Osteoblast (primary cell): ENCODE measurements around the gene SNX30. TPM values are rescaled to one million over a fixed set of nuclear protein-coding genes. Genes with fewer than 3 reads are reported as not detected.

Experiments
- DNase-seq: peaks from one replicate; pipeline ENCODE4 v3.0.0; 2011; ENCODE audit warnings: low spot score, mixed read lengths; ENCODE audit not compliant: insufficient read length; ENCODE audit errors: missing footprints
- H2AFZ ChIP-seq: 2 replicates; pipeline ENCODE4 v1.6.0; 2011; ENCODE audit warnings: mild to moderate bottlenecking, low read length
- H3K27ac ChIP-seq: 2 replicates; pipeline ENCODE4 v1.5.1; 2011; ENCODE audit warnings: mild to moderate bottlenecking, low read depth, low read length, moderate library complexity
- H3K27me3 ChIP-seq: 2 replicates; pipeline ENCODE4 v1.6.0; 2012; ENCODE audit warnings: mild to moderate bottlenecking, control low read depth, inconsistent platforms, low read length, moderate library complexity; ENCODE audit not compliant: insufficient read depth
- H3K36me3 ChIP-seq: 2 replicates; pipeline ENCODE4 v1.5.1; 2011; ENCODE audit warnings: mild to moderate bottlenecking, low read length, control low read depth, moderate library complexity; ENCODE audit not compliant: insufficient read depth
- H3K4me1 ChIP-seq: 2 replicates; pipeline ENCODE4 v1.5.1; 2011; ENCODE audit warnings: mild to moderate bottlenecking, low read length, control low read depth, moderate library complexity; ENCODE audit not compliant: insufficient read depth
- H3K4me2 ChIP-seq: 2 replicates; pipeline ENCODE4 v1.6.0; 2011; ENCODE audit warnings: mild to moderate bottlenecking, low read length; ENCODE audit not compliant: insufficient read depth
- H3K4me3 ChIP-seq: fragments of 200-600 bp; sonication (generic); 3 replicates; pipeline ENCODE4 v1.5.1; 2012; ENCODE audit warnings: mild to moderate bottlenecking, low read length, inconsistent platforms; ENCODE audit not compliant: insufficient read depth
- H3K79me2 ChIP-seq: 2 replicates; pipeline ENCODE4 v1.6.0; 2012; ENCODE audit warnings: mild to moderate bottlenecking, low read length, control low read depth, inconsistent platforms; ENCODE audit not compliant: insufficient read depth
- H3K9me3 ChIP-seq: 2 replicates; pipeline ENCODE4 v1.5.1; 2011; ENCODE audit warnings: low read depth, low read length, control low read depth
- H4K20me1 ChIP-seq: 2 replicates; pipeline ENCODE4 v1.6.0; 2012; ENCODE audit warnings: mild to moderate bottlenecking, low read length, control low read depth; ENCODE audit not compliant: insufficient read depth
- total RNA-seq: library from RNA; depleted of rRNA; stranded (reverse); fragments of >200 nt; gene quantifications from 2 replicates; pipeline ENCODE4 v1.2.3, GENCODE V29; 2012
- TF ChIP-seq, protein P1 (sequence below): IDR thresholded peaks from 2 replicates; pipeline ENCODE4 v1.5.1; 2011; ENCODE audit warnings: mild to moderate bottlenecking, low read depth, low read length, moderate library complexity; ENCODE audit errors: extremely low read depth

SNX30 gene
- total RNA-seq, 1 donor = 38.7 TPM

DNA sequence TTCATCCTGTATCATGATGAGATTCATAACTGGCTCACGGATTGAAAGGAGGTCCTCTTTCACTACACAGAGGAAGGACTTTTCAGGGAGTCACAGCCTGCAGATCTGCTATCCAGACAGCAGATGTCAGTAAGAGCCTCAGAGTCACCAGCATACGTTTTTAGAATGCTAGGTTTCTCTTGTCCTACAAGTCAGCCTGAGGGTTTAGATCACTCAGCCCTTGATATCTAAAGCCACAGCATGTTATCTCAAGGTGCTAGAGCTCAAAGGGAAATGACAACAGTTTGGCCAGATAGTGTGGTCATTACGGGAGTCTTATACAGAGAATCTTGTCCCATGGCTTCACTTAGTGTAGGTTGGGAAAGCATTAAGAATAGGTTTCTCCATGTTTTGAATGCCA is 171.0 kb downstream of the SNX30 start:
- TF ChIP-seq, protein P1, sequence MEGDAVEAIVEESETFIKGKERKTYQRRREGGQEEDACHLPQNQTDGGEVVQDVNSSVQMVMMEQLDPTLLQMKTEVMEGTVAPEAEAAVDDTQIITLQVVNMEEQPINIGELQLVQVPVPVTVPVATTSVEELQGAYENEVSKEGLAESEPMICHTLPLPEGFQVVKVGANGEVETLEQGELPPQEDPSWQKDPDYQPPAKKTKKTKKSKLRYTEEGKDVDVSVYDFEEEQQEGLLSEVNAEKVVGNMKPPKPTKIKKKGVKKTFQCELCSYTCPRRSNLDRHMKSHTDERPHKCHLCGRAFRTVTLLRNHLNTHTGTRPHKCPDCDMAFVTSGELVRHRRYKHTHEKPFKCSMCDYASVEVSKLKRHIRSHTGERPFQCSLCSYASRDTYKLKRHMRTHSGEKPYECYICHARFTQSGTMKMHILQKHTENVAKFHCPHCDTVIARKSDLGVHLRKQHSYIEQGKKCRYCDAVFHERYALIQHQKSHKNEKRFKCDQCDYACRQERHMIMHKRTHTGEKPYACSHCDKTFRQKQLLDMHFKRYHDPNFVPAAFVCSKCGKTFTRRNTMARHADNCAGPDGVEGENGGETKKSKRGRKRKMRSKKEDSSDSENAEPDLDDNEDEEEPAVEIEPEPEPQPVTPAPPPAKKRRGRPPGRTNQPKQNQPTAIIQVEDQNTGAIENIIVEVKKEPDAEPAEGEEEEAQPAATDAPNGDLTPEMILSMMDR = peak; percentile 80
- peak; percentile 75 for DNase-seq
- Histone ChIP-seq H3K9me3 (no peaks in the 10 kb centered on the region), H3K79me2 (no peaks in the 10 kb centered on the region), H3K4me1 (peaks cover 3% of the 10 kb centered on the region), H3K4me2 (no peak overlapping the region), H3K27ac (no peak overlapping the region), H3K27me3 (peaks cover 21% of the 10 kb centered on the region), H4K20me1 (no peaks in the 10 kb centered on the region), H3K36me3 (no peaks in the 10 kb centered on the region), H3K4me3 (no peak overlapping the region), H2AFZ (peak overlapping the region; percentile 64)

Other genes with a start within 250 kb of the SNX30 start
- gene INIP, start 32.6 kb upstream of the SNX30 start, total RNA-seq = 15.6 and 16.8 TPM in 2 replicates
- under 0.01 TPM in 1 of 2 replicates, not detected in the other for gene SLC46A2, start 140.1 kb downstream of the SNX30 start, total RNA-seq